HL-60 (cell line): Measurements from ENCODE around the gene DPP6.

ENCODE experiments used
- GABPA ChIP-seq: IDR thresholded peaks from 2 replicates; pipeline ENCODE4 v1.6.1; 2012; ENCODE audit warnings: low read depth
- REST ChIP-seq: IDR thresholded peaks from 2 replicates; pipeline ENCODE4 v1.6.1; 2012; ENCODE audit warnings: low read depth; ENCODE audit not compliant: insufficient replicate concordance
- SPI1 ChIP-seq: IDR thresholded peaks from 2 replicates; pipeline ENCODE4 v1.6.1; 2012; ENCODE audit warnings: low read depth, mild to moderate bottlenecking, borderline replicate concordance
- TF ChIP-seq, protein P1 (sequence below): IDR thresholded peaks from one replicate; pipeline ENCODE4 v1.5.1; 2011; ENCODE audit warnings: low read length, control low read depth, inconsistent platforms; ENCODE audit not compliant: insufficient read depth

DNA sequence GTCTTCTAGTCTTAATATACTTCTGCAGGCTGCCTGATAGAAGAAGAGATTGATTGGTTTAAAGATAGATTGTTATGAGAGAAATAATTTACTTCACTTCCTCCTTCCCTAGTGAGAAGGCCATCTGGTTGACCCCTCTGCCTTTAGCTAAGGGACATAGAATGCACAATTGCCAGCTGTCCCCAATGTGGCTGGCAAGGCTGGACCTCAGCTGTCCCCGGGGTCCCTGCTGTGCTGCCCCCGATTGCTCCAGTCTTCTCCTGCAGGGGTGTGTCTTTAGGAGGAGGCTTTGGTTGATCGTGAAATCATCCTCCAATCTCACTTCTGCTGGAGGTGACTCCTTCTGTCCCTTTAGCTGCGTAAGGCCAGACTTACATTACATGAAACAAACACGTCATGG is 388.5 kb downstream of the DPP6 start:
- TF ChIP-seq, protein P1, sequence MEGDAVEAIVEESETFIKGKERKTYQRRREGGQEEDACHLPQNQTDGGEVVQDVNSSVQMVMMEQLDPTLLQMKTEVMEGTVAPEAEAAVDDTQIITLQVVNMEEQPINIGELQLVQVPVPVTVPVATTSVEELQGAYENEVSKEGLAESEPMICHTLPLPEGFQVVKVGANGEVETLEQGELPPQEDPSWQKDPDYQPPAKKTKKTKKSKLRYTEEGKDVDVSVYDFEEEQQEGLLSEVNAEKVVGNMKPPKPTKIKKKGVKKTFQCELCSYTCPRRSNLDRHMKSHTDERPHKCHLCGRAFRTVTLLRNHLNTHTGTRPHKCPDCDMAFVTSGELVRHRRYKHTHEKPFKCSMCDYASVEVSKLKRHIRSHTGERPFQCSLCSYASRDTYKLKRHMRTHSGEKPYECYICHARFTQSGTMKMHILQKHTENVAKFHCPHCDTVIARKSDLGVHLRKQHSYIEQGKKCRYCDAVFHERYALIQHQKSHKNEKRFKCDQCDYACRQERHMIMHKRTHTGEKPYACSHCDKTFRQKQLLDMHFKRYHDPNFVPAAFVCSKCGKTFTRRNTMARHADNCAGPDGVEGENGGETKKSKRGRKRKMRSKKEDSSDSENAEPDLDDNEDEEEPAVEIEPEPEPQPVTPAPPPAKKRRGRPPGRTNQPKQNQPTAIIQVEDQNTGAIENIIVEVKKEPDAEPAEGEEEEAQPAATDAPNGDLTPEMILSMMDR = no peak
- TF ChIP-seq GABPA (no peak), REST (no peak), SPI1 (no peak)
